Limb (tissue), 2 donors: Measurements from ENCODE around the gene OVAAL.

Experiments
- DNase-seq, 2 donors: peaks; one replicate each; pipeline ENCODE4 v3.0.0-alpha.2; 2016; ENCODE audit errors: extremely low spot score in 2 of 2

Gene OVAAL

DNA sequence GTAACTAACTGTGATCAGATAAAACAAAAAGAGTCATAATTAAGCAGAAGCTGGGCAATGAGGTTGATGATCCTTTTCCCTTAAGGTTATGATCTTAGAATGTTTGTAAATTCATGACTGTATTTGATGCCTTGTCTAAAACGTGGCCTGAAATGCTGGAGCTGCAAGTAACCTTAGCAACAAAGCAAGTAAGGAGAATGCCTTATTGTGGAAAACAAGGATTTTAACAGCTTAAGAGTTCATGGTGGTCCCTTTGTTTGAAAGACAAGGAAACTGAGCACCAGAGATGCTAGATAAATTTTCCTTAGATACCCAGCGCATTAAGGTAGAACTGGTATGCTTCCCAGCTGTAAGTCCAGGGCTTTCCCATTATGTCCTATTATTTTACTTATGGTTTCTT is 47.4 kb downstream of the OVAAL start:
- no peak for DNase-seq

DNA sequence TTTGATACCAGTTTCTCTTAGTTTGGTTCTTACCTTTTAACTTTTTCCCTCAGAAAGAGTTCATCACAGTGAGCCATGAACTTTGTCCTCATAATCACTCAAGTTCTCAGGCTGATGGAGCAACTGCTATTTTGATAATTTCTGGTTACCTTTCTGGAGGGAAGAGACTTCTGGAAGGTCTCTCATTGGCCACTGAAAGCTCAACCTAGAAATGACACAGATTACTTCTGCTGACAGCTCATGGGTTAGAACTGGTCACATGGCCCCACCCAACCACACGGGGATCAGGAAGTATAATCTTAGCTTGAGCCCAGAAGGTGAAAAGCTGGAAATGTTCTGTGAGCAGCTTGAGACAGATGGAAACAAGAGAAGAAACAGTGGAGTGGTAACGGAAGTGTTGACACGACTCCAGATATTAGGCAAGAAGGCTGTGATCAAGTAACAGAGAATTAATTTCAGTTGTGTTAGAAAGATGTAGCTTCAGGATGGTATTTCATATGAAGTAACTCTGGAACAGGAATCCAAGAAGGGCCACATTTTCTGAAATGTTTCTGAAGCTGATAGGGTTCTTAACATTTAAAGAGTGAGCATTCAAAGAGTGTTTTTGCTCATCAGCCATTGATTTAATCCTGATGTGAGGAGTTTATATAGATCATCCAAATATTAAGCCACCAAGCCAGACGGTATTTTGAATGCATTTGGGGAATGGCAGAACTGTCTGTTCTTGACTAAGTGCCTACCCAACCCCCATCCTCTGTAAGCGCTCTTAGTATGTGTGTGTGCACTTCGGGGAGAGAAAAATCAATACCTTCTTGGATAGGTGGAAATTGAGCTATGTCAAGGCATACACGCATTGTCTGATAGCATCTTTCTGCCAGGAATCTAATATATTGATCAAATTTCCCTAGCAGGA is 51.1 kb downstream of the OVAAL start:
- no peak for DNase-seq

DNA sequence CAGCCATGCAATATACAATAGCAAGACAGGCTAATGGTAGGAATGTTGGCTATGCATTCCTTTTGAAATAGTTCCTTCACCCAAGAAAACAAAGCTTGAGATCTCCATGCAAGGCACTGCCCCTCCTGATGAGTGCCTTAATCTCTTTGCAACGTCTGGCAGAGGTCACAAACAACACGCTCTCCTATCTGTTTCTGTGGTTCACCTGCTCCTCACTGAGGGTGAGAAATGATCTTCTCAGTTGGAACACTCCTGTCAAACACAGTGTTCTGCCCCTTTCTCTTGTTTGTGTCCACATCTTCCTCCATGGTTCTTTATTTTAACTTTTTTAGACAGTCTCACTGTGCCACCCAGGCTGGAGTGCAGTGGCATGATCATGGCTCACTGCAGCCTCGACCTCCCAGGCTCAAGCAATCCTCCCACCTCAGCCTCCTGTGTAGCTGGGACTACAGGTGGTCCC is 51.8 kb downstream of the OVAAL start:
- DNase-seq: no peak

DNA sequence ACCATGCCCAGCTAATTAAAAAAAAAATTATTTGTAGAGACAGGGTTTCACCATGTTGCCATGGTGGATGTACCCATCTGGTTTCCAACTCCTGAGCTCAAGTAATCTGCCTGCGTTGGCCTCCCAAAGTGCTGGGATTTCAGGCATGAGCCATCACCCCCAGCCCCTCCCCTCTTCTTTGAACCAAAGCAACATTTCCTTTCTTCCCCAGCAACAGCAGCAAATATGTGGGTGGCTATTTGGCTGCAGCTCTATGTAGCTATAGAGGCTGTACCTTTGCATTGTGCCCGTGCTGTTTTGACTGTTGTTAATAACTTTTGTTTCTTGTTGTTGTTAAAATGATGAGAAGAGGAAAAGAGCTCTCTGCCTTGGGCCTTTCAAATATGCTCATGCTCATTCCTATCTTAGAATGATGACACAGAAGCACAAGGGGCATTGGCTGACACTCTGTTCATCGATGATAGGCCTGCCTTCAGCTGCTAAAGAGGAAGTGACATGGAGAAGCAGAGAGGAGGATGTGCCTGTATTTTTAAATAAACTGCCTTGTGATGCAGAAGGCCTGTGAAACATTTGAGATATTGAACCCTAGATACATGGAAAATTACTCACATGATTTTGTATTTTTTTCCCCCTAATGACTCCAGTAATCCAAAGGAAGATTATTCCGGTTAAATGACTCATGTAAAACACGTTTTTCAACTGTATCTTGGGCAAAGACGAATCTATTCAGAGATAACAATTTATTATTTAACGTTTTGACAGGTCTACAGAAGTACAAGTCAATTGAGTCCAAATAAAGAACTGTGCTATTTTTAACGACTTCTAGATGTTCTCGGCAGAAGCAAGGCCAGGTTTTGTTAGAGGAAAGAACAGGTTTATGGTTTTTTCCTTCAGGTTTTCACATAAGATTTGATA is 52.5 kb downstream of the OVAAL start:
- DNase-seq: no peak

DNA sequence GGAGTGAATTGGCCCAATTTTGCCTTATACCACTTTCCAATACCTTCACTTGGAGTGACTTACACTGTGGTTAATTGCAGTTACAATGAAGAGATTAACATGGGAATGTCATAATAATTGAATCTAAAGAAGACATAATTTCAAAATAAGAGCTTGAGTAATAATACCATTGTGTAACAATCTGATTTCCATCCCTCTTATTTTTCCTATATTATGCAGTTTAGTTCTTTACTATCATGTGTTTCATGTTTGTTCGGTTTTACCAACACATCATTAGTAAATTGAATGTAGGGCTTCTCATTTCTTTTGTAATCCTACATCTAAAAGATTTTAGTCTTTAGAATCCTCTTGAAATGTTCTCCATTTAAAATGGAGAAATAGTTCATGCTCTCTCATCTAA is 53.9 kb downstream of the OVAAL start:
- no peak for DNase-seq

DNA sequence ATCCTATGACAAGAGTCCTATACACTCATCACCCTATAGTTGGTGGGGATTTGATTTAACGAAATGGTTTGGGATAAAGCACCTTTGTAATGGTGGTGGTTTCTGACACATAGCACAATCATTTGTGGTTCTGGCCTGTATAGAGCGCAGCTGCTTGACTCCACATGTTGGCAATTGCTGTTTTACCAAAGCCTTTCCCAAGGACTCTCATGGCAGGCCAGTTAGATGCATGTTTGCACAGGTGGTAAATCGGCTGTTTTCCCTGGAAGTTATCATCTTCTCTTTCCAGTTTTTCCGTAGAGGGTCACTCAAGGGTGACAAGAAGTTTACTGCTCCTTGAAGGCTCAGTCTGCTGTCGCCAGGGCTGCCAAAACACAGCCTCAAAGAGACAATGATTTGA is 56.0 kb downstream of the OVAAL start:
- no peak for DNase-seq

DNA sequence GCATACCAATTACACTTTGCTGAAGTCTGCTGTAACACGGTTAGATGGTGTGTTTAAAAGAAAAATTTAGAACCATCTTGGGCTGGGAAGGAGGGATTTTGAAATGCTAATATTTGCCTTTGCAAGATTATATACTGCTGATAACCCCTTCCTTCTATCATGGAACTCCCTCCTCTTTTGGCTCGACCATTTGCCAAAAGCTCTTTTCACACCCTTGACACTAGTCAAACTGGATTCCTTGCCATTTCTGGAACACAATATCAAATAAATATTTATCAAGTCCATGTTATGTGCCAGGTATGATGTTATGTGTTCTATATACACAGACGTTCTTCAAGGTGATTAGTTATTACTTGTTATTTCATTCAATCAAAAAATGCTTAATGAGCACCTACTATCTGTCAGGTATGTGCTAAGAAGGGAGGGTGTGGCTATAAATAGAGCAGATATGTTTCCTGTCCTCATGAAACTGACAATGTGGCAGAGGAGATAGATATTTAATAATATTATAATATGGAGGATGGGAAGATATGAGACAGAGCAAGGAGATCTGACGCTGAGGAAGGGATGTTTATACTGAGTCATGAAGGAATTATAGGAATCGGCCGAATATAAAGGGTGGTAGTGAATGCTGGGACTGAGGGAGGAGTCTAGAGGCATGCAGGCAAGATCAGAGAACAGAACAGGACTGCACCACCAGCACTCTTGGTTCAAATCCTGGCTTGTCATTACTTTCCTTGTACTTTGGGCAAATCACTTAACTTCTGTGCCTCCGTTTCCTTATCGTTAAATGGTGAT is 56.9 kb downstream of the OVAAL start:
- DNase-seq: no peak
